Glutamatergic neuron (in vitro differentiated cells): Measurements from ENCODE around the gene LRRC51. TPM values are rescaled to one million over a fixed set of nuclear protein-coding genes. Genes with fewer than 3 reads are reported as not detected.

Source experiments
- DNase-seq: peaks from one replicate; pipeline ENCODE4 v3.0.0; 2022
- H3K27ac Mint-ChIP-seq: one replicate; pipeline ENCODE4 v1.8.0; 2020; ENCODE audit warnings: mild to moderate bottlenecking, mixed read lengths, inconsistent platforms; ENCODE audit not compliant: unreplicated experiment
- H3K27me3 Mint-ChIP-seq: one replicate; pipeline ENCODE4 v1.8.0; 2020; ENCODE audit warnings: mild to moderate bottlenecking, moderate library complexity, mixed read lengths, inconsistent platforms; ENCODE audit not compliant: unreplicated experiment
- H3K36me3 Mint-ChIP-seq: one replicate; pipeline ENCODE4 v1.8.0; 2020; ENCODE audit warnings: mild to moderate bottlenecking, mixed read lengths, inconsistent platforms; ENCODE audit not compliant: unreplicated experiment
- H3K4me1 Mint-ChIP-seq: one replicate; pipeline ENCODE4 v1.8.0; 2020; ENCODE audit warnings: mild to moderate bottlenecking, low read depth, mixed read lengths, inconsistent platforms; ENCODE audit not compliant: unreplicated experiment
- H3K4me3 Mint-ChIP-seq: one replicate; pipeline ENCODE4 v1.8.0; 2020; ENCODE audit warnings: mild to moderate bottlenecking, mixed read lengths, inconsistent platforms; ENCODE audit not compliant: unreplicated experiment
- H3K9me3 Mint-ChIP-seq: one replicate; pipeline ENCODE4 v1.8.0; 2020; ENCODE audit warnings: mild to moderate bottlenecking, moderate library complexity, mixed read lengths, inconsistent platforms; ENCODE audit not compliant: unreplicated experiment
- CTCF ChIP-seq: fragments of 200-600 bp; sonication (generic); IDR thresholded peaks from one replicate; pipeline ENCODE4 v1.5.0; 2021; ENCODE audit not compliant: partially characterized antibody, unreplicated experiment
- total RNA-seq: library from RNA; stranded (reverse); fragmentation: NEBNext Ultra II Directional; extraction: Animal tissue kit (Norgen Biotek cat#: 25700); gene quantifications from one replicate; pipeline ENCODE4 v1.2.1, GENCODE V29; 2021; ENCODE audit not compliant: unreplicated experiment

The LRRC51 gene
- total RNA-seq, 1 donor from 2014 or later, result 8.3 TPM

- peak within 1 kb of the TSS; percentile 97 for H3K27ac Mint-ChIP-seq
- DNase-seq, result peak; percentile 99
- peaks cover 15% of the 10 kb centered on the region for H3K27me3 Mint-ChIP-seq
- H3K4me1 Mint-ChIP-seq, result peaks cover 22% of the 10 kb centered on the region
- H3K4me3 Mint-ChIP-seq, result peak within 1 kb of the TSS; percentile 100
- TF ChIP-seq CTCF, result peak; percentile 74
- H3K9me3 Mint-ChIP-seq, result peaks cover 12% of the 10 kb centered on the region
- no peaks in the 10 kb centered on the region for H3K36me3 Mint-ChIP-seq
Measured at GRCh38 chr11:72102946-72103753, 22.5 kb downstream of the LRRC51 start, which contains the start of gene LAMTOR1. Gene LAMTOR1 (minus strand): TSS chr11:72103297. CDS start chr11:72103224, 73 bp downstream.

- no peak for DNase-seq
- H3K36me3 Mint-ChIP-seq, result no peaks in the 10 kb centered on the region
Measured at GRCh38 chr11:72103754-72104167, 23.1 kb downstream of the LRRC51 start.

DNA sequence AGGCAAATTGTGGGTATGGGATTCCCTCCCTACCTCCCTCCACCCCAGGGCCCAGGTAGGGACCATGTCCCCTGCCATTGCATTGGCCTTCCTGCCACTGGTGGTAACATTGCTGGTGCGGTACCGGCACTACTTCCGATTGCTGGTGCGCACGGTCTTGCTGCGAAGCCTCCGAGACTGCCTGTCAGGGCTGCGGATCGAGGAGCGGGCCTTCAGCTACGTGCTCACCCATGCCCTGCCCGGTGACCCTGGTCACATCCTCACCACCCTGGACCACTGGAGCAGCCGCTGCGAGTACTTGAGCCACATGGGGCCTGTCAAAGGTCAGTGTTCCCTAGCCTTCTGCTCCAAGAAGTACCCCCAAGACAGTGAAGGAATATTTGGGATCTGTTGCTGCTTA lies 25.2 kb downstream of the LRRC51 start, which contains the start of gene TOMT:
Gene TOMT, plus strand, starts transcription at position 37 of the 400 bp plus-strand sequence. Its CDS starts 28 bp downstream, at position 65.
- peaks cover 12% of the 10 kb centered on the region for H3K9me3 Mint-ChIP-seq
- no peak for DNase-seq
- peak within 1 kb of the TSS; percentile 44 for H3K27ac Mint-ChIP-seq
- peaks cover 4% of the 10 kb centered on the region for H3K36me3 Mint-ChIP-seq
- peaks cover 17% of the 10 kb centered on the region for H3K27me3 Mint-ChIP-seq
- peak within 1 kb of the TSS; percentile 41 for H3K4me3 Mint-ChIP-seq
- TF ChIP-seq CTCF, result no peak
- H3K4me1 Mint-ChIP-seq, result peaks cover 22% of the 10 kb centered on the region

More at GRCh38 chr11:72103754-72104167, 23.1 kb downstream of the LRRC51 start:
- Mint-ChIP-seq H3K27me3 (peaks cover 15% of the 10 kb centered on the region), H3K27ac (peak overlapping the region; percentile 97), H3K9me3 (peaks cover 12% of the 10 kb centered on the region), H3K4me1 (peaks cover 22% of the 10 kb centered on the region), H3K4me3 (peak overlapping the region; percentile 100)
- TF ChIP-seq CTCF, result no peak

- Mint-ChIP-seq H3K27ac (peak overlapping the region; percentile 100), H3K27me3 (peaks cover 19% of the 10 kb centered on the region), H3K4me1 (peaks cover 3% of the 10 kb centered on the region), H3K9me3 (peaks cover 12% of the 10 kb centered on the region), H3K4me3 (peak overlapping the region; percentile 95), H3K36me3 (peaks cover 12% of the 10 kb centered on the region)
- no peak for DNase-seq
- no peak for TF ChIP-seq CTCF
Measured at GRCh38 chr11:72111300-72112142, 30.9 kb downstream of the LRRC51 start.
